Measurements from ENCODE around the gene TMEM94. TPM values are rescaled to one million over a fixed set of nuclear protein-coding genes. Genes with fewer than 3 reads are reported as not detected.
A peak's percentile ranks its signal among the peaks of the same experiment; 100 is the strongest.
"Not testable (repeated sequence)": the region's sequence is repeated elsewhere in the genome, so short reads cannot be mapped to it uniquely, and the experiment has no call there.

The TMEM94 gene
- polyA plus RNA-seq, 5 donors, result 62.5 to 96.8 (median 77.0) TPM

DNA sequence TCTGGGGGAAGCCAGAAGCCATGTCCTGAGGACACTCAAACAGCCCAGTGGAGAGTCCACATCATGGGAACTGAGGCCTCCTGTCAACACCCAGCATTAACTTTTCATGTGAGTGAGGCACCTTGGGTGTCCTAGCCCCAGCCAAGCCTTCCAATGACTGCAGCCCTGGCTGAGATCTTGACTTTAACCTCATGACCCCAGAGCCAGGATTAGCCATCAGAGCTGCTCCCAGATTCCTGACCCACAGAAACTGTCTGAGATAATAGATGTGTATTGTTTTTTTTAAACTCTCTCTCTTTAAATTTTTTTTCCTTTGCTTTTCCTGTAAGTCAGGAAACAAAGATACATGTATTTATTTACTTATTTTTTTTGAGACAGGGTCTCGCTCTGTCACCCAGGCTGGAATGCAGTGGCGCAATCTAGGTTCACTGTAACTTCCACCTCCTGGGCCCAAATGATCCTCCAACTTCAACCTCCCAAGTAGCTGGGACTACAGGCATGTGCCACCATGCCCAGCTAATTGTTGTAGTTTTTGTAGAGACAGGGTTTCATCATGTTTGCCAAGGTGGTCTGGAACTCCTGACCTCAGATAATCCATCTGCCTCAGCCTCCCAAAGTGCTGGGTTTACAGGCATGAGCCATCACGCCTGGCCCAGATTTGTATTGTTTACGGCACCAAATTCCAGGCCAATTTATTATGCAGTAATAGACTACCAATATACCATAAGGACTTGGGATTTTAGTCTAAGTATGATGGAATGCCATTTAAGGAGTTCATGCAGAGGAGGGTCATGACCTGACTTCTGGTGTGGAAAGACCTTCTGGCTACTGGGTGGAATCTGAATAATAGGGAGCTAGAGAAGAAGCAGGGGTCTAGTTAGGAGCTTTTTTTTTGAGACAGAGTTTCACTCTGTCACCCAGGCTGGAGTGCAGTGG, 14.0 kb upstream of the TMEM94 start:
- no peak for DNase-seq

DNA sequence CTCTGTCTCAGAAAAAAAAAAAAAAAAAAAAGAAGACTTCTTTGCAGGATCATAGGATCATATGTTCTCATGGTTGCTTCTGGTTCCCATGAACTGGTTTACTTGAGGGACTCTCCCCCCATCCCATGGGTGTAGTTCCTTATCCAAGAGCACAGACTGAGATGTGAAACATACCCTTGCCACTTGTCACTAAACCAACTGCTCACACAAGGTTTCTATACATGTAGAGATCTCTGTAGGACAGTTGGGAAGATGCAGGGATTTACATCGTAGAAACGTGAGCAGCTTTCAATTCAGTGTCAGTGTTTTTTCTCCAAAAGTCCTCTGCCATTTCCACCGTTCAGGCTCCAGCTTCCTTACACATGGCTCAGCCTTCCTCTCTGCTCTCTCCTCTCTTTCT, 11.1 kb upstream of the TMEM94 start:
- no peak for DNase-seq

DNA sequence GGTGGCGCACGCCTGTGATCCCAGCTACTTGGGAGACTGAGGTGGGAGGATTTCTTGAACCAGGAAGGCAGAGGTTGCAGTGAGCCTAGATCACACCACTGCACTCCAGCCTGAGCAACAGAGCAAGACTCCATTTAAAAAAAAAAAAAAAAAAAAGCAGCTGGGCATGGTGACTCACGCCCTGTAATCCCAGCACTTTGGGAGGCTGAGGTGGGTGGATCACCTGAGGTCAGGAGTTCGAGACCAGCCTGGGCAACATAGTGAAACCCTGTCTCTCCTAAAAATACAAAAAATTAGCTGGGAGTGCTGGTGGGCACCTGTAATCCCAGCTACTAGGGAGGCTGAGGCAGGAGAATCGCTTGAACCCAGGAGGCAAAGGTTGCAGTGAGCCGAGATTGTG, 10.5 kb upstream of the TMEM94 start:
- DNase-seq, result not testable (repeated sequence)

DNA sequence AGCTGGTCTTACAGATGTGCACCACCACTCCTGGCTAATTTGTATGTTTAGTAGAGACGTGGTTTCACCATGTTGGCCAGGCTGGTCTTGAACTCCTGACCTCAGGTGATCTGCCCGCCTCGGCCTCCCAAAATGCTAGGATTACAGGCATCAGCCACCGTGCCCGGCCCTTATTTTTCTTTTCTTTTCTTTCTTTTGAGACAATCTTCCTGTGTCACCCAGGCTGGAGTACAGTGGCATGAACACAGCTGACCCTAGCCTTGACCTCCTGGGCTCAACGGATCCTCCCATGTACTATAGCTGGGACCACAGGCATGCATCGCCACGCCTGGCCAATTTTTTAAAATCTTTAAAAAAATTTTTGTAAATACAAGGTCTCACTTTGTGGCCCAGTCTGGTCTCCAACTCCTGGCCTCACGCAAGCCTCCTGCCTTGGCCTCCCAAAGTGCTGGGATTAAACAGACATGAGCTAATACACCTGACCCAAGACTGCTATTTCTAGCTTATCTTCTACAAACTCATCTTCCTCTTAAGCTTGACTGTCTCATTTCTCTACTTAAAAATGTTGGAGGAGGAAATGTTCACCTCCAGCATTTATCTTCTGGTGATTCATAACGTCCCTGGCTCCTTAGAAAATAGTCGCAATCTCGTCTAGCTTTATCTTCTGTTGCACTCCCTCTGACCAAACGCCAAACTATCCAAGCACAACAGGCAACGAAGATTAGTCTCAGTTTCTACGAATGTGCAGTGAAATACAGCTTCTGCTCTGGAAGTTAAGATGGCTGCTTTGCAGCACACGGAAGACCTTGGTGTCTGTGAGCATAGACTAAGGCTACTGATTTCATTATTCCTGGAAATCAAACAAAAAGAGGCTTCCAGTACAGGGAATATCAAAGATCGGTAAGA, 8.2 kb upstream of the TMEM94 start:
- no peak for DNase-seq

DNA sequence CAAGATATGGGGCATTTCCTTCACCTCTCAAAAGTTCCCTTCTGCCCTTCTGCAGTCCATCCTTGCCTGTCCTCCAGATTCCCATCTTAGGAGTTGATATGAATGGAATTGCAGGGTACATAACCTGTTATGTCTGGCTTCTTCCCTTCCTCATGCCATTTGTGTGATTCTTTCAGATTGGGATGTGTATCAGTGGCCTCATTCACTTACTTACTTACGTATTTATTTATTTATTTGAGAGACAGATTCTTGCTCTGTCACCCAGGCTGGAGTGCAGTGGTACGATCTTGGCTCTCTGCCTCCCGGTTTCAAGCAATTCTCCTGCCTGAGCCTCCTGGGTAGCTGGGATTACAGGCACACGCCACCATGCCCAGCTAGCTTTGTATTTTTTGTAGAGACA, 6.2 kb upstream of the TMEM94 start:
- no peak for DNase-seq

DNA sequence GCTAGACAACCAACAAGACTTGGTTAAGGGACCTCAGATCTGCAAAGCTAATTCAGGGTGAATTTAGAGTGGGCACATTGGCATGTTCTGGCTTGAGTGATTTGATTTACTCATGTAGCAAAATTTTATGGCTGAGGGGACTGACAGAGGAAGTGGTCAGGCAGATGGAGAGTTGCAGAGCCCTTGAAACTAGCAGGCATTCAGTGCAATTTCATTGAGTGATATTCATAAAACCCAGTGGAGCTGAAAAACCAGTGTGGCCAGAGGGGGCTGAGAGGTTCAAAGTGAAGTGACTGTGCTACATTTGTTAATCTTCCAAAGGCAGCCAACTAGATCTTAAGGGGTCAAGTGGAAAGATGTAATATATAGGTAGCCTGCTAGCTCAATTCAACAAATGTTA, 2.2 kb upstream of the TMEM94 start:
- DNase-seq, result no peak

DNA sequence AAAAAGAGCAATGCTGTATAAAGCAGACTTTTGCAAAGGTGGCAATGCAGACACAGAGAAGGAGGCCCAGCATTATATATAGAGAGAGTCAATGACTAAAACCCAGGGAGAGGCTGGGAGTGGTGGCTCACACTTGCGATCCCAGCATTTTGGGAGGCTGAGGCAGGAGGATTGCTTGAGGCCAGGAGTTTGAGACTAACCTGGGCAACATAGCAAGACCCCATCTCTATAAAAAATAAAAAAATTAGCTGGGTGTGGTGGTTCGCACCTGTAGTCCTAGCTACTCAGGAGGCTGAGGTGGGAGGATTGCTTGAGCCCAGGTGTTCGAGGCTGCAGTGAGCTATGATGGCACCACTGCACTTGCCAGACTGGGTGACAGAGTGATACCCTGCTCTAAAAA, 1.8 kb upstream of the TMEM94 start:
- not testable (repeated sequence) for DNase-seq

DNA sequence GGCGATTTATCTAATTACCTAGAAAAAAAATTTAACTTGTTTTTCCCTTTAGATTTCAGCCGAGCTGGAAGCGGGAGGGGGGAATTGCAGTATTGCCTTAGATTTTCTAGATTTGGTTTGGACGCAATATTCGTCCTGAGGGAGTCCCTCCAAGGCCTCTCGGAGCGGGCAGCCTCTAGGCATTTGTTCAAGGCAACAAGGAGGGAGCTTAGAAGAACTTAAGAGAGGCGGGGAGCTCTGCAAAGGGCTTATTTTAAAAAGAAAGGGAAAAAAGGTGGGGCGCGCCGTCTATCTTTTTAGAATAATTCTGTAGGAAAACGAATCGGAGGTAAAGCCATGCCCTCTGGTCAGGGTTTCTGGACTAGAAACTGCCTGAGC, 407 bp upstream of the TMEM94 start:
- no peak for DNase-seq

DNA sequence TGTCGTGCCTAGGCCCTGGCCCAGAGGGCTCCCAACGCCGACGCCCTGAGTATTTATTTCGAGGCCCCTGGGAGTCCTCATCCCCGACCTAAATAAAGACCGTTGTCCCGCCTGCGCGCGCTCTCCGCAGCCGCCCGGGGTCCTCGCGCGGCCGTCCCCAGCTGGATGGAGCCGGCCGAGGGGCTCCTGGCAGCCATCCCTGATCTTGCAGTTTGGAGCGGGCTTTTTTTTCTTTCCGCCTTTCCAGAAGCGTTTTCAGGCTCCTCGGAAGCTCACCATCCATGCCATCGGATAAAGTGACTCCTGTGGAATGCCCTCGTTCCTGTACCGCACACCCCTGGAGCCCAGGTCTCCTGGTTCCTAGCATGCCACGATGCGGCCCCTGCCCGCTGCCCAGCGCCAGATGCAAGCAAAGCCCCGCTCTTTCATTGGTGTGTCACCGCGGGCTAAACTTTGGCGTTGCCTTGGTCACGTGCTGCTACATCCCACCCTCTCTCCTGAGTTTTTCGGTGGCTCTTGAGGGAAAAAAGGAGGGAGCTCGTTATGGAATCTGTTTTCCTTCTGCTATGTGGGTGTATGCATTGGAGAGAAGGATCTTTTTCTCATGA, 716 bp downstream of the TMEM94 start:
- peak; percentile 69 to 73 for DNase-seq

DNA sequence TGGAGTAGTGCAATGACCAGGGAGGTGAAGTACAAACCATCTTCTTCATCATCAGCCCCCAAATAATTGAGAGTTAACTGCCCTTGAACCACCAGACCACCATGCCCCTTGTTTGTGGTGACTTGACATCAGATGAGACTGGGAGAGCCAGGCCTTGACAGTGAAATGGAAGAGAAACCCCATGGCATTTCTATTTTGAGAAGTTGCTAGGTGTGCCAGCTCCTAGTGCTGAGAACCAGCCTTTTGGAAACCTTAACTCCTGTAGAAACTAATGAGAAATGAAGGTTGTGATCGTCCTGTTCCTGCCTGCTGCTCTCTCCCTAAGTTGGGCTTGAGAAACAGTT, 2.8 kb downstream of the TMEM94 start:
- no peak for DNase-seq

DNA sequence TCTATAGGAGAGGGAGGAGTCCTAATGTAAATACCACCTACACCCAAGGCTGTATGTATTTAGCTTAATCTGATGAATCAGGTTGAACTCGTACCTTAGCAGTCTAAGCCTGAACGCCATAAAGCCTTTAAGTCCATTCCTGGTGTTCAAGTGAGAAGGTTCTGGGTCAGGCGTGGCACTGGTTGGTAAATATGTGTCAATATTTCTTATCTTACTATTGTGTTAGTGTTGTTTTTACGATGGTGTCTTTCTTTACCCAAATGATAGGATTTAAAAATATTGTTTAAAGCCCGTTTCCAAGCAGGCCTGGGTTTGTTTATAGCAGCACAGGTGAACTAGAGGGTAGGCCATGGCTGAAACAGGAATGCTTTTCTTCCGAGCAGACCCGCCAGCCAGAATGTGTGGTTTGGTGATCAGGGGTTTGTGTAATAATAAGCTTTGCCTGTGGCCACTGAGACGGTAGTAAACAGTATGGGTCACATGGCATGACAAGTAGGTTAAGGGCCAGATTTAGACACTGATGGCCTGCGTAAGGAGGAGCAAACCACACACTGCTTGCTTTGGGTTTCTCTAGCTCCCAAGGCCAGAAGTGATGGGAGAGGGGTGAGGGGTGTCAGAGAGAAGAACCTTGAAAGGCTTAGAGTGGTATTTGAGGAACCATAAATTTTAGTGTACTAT, 3.3 kb downstream of the TMEM94 start:
- no peak for DNase-seq

DNA sequence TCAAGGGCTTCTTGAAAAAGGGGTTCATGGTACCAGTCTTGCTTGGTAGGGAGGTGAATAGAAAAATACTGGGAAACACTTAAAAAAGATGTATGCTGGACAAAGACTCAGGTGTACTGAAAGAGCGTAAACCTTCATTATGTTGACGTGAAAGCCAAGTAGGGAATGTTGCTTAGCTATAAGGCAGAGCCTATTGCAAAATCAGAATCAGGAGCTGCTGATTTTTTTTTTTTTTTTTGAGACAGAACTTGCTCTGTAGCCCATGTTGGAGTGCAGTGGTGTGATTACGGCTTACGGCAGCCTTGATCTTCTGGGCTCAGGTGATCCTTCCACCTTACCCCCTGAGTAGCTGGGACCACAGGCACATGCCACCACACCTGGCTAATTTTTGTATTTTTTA, 3.9 kb downstream of the TMEM94 start:
- DNase-seq, result no peak

DNA sequence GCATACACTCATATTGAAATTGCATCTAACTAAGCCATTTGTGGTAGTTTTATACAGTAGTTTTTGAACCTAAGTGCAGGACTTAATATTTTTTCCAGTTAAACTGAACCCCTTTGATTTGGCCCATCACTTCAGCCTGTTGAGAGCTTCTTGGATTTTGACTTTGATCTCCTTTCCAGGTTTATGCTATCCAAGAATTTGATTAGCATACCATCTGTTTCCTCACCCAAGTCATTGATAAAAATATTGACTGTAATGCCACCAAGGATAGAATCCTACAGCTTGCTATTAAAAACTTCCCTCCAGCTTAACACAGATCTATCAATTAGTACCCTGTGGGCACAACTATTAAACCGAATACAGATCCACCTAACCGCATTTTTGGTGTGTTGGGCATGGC, 7.2 kb downstream of the TMEM94 start:
- no peak for DNase-seq

DNA sequence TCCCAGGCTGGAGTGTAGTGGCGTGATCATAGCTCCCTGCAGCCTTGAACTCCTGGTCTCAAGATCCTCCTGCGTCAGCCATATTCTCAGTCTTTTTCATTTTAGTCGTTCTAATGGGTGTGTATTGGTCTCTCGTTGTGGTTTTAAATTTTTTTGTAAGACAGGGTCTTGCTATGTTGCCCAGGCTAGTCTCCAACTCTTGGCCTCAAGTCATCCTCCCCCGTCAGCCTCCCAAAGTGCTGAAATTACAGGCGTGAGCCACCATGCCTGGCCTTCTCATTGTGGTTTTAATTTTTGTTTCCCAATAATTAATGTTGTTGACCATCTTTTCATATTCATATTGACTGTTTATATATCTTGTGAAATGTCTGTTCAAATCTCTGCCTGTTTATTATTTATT, 8.6 kb downstream of the TMEM94 start:
- DNase-seq, result no peak

DNA sequence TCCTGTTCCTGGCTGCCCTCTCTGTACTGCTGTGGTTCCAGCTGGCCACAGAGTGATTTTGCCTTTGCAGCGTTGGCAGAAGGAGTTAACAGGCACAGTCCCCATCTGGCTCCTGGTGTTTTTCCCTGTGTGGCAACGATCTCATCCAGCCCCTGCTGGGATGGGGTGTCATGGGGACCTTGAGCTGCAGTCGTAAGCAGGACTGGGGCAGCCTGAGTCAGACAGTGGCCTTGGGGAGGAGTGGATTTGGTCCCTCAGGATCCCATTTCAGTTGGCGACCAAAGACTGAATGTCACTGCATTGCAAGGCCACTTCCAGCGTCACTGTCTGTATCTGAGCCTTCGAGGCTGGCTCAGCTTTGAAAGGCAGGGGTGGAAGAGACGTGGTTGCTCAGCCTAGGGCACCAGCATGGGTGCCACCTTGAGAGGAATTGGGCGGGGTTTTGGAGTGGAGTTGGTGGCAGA, 11.9 kb downstream of the TMEM94 start:
- DNase-seq, result no peak

DNA sequence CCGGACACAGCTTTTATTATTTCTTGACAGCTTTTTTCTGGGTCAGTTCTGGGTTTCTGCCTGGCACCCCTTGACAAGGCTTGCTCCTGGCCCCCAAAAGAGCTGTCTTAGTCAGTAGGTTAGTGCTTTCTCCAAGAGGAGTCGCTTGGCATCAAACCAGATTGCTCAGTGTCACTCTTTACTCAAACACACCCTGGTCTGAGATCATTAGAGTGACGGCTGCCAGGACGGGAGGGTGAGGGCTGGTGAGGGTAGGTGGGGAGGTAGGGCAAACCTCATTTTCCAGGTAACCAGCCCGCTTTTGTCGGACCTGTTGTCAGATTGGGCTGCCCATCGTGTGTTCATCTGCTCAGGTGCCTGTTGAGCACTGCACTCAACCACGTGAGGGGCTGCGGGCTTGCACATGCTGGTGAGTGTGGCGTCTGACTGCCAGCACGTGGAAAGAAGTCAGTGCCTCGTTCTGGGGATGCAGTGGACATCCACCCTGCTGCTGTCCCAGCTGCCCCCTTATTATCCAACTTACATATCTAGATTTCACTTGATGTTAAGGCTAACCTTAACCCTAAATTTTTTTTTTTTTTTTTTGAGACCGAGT, 12.4 kb downstream of the TMEM94 start:
- no peak for DNase-seq

DNA sequence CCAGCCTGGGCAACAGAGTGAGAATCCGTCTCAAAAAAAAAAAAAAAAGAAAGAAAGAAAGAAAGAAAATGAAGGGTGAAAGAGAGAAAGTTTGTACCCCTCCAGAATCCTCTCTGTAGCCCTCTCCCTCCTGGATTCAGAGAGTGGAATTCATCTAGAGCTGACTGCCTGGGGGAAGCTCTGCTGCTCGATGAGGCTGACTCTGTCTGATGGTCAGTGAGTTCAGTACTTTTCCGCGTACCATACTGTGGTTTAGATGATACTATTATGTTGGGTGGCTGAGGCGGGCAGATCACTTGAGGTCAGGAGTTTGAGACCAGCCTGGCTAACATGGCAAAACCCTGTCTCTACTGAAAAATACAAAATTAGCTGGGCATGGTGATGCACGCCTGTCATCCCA, 14.8 kb downstream of the TMEM94 start:
- no peak for DNase-seq

DNA sequence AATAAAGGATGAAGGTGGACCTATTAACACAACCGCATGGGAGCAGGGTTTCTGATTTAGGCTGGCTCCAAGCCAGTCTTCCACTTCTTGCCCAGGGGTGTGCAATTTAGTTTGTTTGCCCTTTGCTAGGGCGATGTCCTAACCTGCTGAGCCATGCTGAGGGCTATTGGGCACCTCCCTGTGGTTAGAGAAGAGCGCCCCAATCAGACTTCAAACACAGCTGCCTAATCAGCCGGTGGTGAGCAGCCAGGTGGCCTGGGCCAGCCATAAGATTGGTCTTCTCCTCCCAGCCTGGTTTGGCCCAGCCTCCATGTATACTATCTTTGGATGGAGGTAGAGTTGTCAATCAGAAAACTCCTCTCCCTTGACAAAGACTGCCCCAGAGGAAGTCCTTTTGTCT, 15.7 kb downstream of the TMEM94 start:
- DNase-seq, result no peak

DNA sequence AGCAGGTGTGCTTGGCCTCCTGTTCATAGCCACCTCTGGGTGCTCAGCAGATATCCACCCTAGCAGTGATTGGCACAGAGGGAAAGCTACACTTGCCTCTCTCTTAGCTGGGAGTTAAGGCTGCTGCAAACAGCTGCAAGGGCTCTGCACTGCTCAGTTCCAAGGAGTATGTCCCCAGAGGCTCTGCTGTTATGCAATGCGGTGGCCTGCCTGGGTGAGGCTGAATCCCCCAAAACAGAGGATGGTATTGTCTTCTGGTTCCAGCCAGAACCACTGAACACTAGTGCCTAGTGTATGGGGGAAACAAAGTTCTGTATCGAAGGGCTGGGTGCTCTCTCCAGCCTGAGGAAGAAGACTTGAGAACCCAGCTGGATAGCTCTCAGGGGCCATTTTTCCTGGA, 16.8 kb downstream of the TMEM94 start:
- DNase-seq, result no peak

DNA sequence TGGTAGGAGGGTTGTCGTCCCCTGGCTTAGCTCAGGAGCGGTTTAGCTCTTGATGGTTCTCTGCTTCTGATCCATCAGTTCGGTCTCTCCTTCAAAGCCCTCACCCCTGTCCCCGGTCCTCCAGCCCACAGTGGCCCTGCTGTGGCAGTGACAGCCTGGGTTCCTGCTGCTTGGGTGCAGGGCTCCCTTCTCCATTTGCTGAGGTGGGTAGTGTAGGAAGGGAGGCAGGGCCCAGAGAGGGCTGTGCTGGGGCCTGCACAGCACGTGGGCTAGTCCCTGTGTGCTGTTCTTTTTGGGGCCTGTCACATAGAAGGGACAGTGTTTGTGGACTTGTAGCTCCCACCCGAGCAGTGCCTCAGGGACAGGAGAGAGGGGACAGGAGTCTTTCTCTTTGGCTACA, 18.3 kb downstream of the TMEM94 start:
- no peak for DNase-seq

DNA sequence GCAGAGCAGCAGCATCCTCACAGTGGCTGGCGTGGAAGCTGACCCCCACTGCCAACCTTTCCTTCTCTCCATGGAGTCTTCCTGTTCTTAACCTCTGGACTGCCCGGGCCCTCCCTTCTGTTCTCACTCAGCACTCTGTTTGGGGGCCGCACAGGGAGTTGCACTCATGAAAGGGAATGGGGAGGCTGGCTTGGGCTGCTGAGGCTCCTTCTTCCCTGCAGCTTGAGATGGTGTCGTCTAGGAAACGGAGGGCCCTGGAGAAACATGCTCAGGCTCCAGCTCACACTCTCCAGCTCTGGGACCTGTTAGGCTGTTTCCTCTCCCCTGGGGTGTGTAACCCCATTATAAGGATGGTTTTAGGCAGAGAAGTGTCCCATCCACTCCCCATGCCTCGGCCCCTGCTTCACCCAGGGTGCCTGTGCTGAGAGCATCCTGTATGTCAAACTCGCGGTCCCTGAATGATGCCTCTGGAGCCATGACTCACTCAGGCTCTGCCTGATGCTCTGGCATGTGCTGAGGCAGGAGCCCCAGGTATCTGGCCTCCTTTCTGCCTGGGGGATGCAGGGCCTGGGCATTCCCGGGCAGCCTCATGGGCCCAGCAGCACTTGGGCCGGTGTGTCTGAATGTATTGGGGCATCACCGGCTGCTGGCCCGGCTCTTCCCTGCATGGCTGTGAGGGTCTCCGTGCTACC, 18.9 kb downstream of the TMEM94 start:
- no peak for DNase-seq
